WTC11 (cell line): ENCODE data around the gene SYK. TPM values are rescaled to one million over a fixed set of nuclear protein-coding genes. Genes with fewer than 3 reads are reported as not detected.

Experiments used
- ATAC-seq: fragments of 200-7000 bp; cut with Tn5 transposase; 2 replicates; pipeline ENCODE4 v1.10.0; 2021; ENCODE audit warnings: mild to moderate bottlenecking, moderate library complexity
- CTCF ChIA-PET: fragments of 300-600 bp; sonication (Branson Sonifier 250); formaldehyde crosslinking; loops from one replicate; lab custom pipeline; 2021; ENCODE audit warnings: antibody characterized with exemption; lab: Charles Lee
- POLR2A ChIA-PET: fragments of 350-600 bp; sonication (Branson Sonifier 250); formaldehyde crosslinking; loops from one replicate; lab custom pipeline; 2021; ENCODE audit warnings: antibody characterized with exemption; lab: Charles Lee
- DNase-seq: peaks from one replicate; pipeline ENCODE4 v3.0.0; 2021; ENCODE audit warnings: low spot score
- H3K27ac Mint-ChIP-seq: 2 replicates; pipeline ENCODE4 v1.8.0; 2021; ENCODE audit warnings: mixed read lengths
- H3K27me3 Mint-ChIP-seq: 2 replicates; pipeline ENCODE4 v1.8.0; 2021; ENCODE audit warnings: low read depth, mild to moderate bottlenecking, moderate library complexity, mixed read lengths
- H3K36me3 Mint-ChIP-seq: 2 replicates; pipeline ENCODE4 v1.8.0; 2021; ENCODE audit warnings: mixed read lengths
- H3K4me1 Mint-ChIP-seq: 2 replicates; pipeline ENCODE4 v1.8.0; 2022; ENCODE audit warnings: mixed read lengths
- H3K4me3 Mint-ChIP-seq: 2 replicates; pipeline ENCODE4 v1.8.0; 2021; ENCODE audit warnings: mild to moderate bottlenecking, moderate library complexity, mixed read lengths
- H3K9me3 Mint-ChIP-seq: 2 replicates; pipeline ENCODE4 v1.8.0; 2021; ENCODE audit warnings: mixed read lengths
- ATF2 ChIP-seq: sonication (generic); formaldehyde crosslinking; IDR thresholded peaks from 2 replicates; pipeline ENCODE4 v1.8.1; 2022; ENCODE audit warnings: low read depth, missing genetic modification reagents, borderline replicate concordance
- ATF3 ChIP-seq: sonication (generic); formaldehyde crosslinking; conservative IDR thresholded peaks from 2 replicates; pipeline ENCODE4 v1.8.1; 2022; ENCODE audit warnings: mild to moderate bottlenecking, missing genetic modification reagents
- E2F1 ChIP-seq: sonication (generic); formaldehyde crosslinking; IDR thresholded peaks from 2 replicates; pipeline ENCODE4 v1.8.0; 2022; ENCODE audit warnings: mild to moderate bottlenecking, missing genetic modification reagents
- FOXJ3 ChIP-seq: sonication (generic); formaldehyde crosslinking; IDR thresholded peaks from 2 replicates; pipeline ENCODE4 v1.9.0; 2021; ENCODE audit warnings: missing genetic modification reagents, mild to moderate bottlenecking, borderline replicate concordance
- GRHL2 ChIP-seq: fragments of 250-450 bp; sonication (Bioruptor Pico); IDR thresholded peaks from 2 replicates; pipeline ENCODE4 v1.8.0; 2022; ENCODE audit warnings: mild to moderate bottlenecking, moderate library complexity; ENCODE audit not compliant: insufficient replicate concordance, severe bottlenecking
- HMGA2 ChIP-seq: fragments of 250-450 bp; sonication (Bioruptor Pico); IDR thresholded peaks from 2 replicates; pipeline ENCODE4 v1.4.0; 2021; ENCODE audit warnings: mild to moderate bottlenecking, moderate library complexity
- JUN ChIP-seq: sonication (generic); formaldehyde crosslinking; IDR thresholded peaks from 2 replicates; pipeline ENCODE4 v1.8.0; 2023; ENCODE audit warnings: mild to moderate bottlenecking, missing genetic modification reagents
- MLX ChIP-seq: sonication (generic); formaldehyde crosslinking; IDR thresholded peaks from 2 replicates; pipeline ENCODE4 v1.8.1; 2023; ENCODE audit warnings: mild to moderate bottlenecking, missing genetic modification reagents, moderate library complexity
- MXD4 ChIP-seq: fragments of 250-450 bp; sonication (Bioruptor Pico); IDR thresholded peaks from 2 replicates; pipeline ENCODE4 v1.8.0; 2021; ENCODE audit warnings: mild to moderate bottlenecking, moderate library complexity, borderline replicate concordance
- NR2C2 ChIP-seq: sonication (generic); formaldehyde crosslinking; IDR thresholded peaks from 2 replicates; pipeline ENCODE4 v1.8.0; 2022; ENCODE audit warnings: mild to moderate bottlenecking, missing genetic modification reagents
- OVOL2 ChIP-seq: fragments of 250-450 bp; sonication (Bioruptor Pico); IDR thresholded peaks from 2 replicates; pipeline ENCODE4 v1.9.0; 2021; ENCODE audit warnings: mild to moderate bottlenecking, borderline replicate concordance
- SMAD3 ChIP-seq: sonication (generic); formaldehyde crosslinking; IDR thresholded peaks from 2 replicates; pipeline ENCODE4 v1.8.0; 2022; ENCODE audit warnings: missing genetic modification reagents, mild to moderate bottlenecking, borderline replicate concordance
- SMAD4 ChIP-seq: sonication (generic); formaldehyde crosslinking; IDR thresholded peaks from 2 replicates; pipeline ENCODE4 v1.8.0; 2022; ENCODE audit warnings: mild to moderate bottlenecking, missing genetic modification reagents
- SOX15 ChIP-seq: fragments of 250-450 bp; sonication (Bioruptor Pico); IDR thresholded peaks from 2 replicates; pipeline ENCODE4 v1.9.0; 2021; ENCODE audit warnings: mild to moderate bottlenecking
- ZBTB21 ChIP-seq: sonication (generic); formaldehyde crosslinking; IDR thresholded peaks from 2 replicates; pipeline ENCODE4 v1.8.1; 2023; ENCODE audit warnings: mild to moderate bottlenecking, missing genetic modification reagents, borderline replicate concordance
- ZMAT4 ChIP-seq: fragments of 250-450 bp; sonication (Bioruptor Pico); IDR thresholded peaks from 2 replicates; pipeline ENCODE4 v1.9.0; 2021; ENCODE audit warnings: mild to moderate bottlenecking
- ZNF219 ChIP-seq: sonication (generic); formaldehyde crosslinking; IDR thresholded peaks from 2 replicates; pipeline ENCODE4 v1.8.0; 2023; ENCODE audit warnings: missing genetic modification reagents, mild to moderate bottlenecking, borderline replicate concordance
- ZNF512 ChIP-seq: sonication (generic); formaldehyde crosslinking; IDR thresholded peaks from 2 replicates; pipeline ENCODE4 v1.8.1; 2022; ENCODE audit warnings: missing genetic modification reagents, borderline replicate concordance
- ZNF532 ChIP-seq: fragments of 250-450 bp; sonication (Bioruptor Pico); IDR thresholded peaks from 2 replicates; pipeline ENCODE4 v1.9.0; 2021; ENCODE audit warnings: mild to moderate bottlenecking, borderline replicate concordance
- total RNA-seq: library from RNA; stranded (reverse); gene quantifications from 3 replicates; pipeline ENCODE4 v1.2.3, GENCODE V29; 2021

The SYK gene
- total RNA-seq, 1 experiment from 2014 or later: 7.4 TPM

- Mint-ChIP-seq H3K27ac (no peak overlapping the region), H3K36me3 (no peaks in the 10 kb centered on the region), H3K4me3 (no peak overlapping the region), H3K27me3 (no peaks in the 10 kb centered on the region), H3K4me1 (peaks cover 6% of the 10 kb centered on the region; the same call in 1 of the 2 replicates), H3K9me3 (peaks cover 11% of the 10 kb centered on the region)
- ATAC-seq: no peak
- ChIA-PET CTCF (interaction anchor here (1.0 kb wide), 1 partner anchor 28 kb away, joined by 4 read pairs; no protein-coding TSS in a partner anchor), POLR2A (no interaction called here)
- TF ChIP-seq ZMAT4 (CRISPR knock-in tag) (no peak), ATF3 (CRISPR knock-in tag) (no peak), SMAD3 (CRISPR knock-in tag) (no peak), MXD4 (CRISPR knock-in tag) (no peak), HMGA2 (no peak), ZNF512 (CRISPR knock-in tag) (no peak), ZNF219 (CRISPR knock-in tag) (no peak), ZNF532 (CRISPR knock-in tag) (no peak), SOX15 (CRISPR knock-in tag) (no peak), JUN (no peak), SMAD4 (CRISPR knock-in tag) (no peak), ATF2 (CRISPR knock-in tag) (no peak), E2F1 (CRISPR knock-in tag) (no peak), NR2C2 (CRISPR knock-in tag) (no peak), GRHL2 (CRISPR knock-in tag) (no peak), MLX (CRISPR knock-in tag) (no peak), ZBTB21 (CRISPR knock-in tag) (no peak), OVOL2 (no peak), FOXJ3 (CRISPR knock-in tag) (no peak)
- DNase-seq: no peak
These were observed 141.7 kb downstream of the SYK start for GRCh38 chr9:90943341-90943740.
